ENCODE results near the gene WASF3.

Gene WASF3

DNA sequence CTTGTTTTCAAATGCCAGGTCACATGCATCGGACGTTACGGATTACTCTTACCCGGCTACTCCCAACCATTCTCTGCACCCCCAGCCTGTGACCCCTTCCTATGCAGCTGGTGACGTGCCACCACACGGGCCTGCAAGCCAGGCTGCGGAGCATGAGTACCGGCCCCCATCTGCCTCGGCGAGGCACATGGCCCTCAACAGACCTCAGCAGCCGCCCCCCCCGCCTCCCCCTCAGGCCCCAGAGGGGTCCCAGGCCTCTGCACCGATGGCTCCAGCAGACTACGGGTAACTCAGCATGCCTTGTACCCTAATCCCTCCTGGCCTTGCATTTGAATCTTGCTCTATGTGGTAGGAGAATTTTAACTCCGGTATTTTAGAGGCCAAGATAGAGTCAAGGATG is 123.6 kb downstream of the WASF3 start:
- no peak for DNase-seq (ENCODE audit: low read depth)

DNA sequence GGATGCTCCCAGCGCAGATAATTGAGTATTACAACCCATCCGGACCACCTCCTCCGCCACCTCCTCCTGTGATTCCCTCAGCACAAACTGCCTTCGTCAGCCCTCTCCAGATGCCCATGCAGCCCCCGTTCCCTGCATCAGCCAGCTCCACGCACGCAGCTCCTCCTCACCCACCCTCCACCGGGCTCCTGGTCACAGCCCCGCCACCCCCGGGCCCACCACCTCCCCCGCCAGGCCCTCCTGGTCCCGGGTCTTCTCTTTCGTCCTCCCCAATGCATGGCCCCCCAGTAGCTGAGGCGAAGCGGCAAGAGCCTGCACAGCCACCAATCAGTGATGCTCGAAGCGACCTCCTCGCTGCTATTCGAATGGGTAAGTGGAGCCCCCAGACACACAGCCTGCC is 125.1 kb downstream of the WASF3 start:
- DNase-seq (ENCODE audit: low read depth), result no peak

DNA sequence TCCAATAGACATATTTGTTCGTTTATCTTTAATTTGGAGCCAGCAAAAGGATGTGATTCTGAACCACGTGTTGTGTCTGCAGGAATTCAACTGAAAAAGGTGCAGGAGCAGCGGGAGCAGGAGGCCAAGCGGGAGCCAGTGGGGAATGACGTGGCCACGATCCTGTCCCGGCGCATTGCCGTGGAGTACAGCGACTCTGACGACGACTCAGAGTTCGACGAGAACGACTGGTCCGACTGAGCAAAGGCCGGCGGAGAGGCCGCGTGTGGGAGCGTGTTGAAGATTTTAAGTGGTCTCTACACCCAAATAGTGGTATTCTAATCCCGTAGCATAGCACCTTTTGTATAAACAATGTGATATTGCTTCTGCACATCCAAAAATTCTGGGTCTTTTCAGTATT is 128.1 kb downstream of the WASF3 start:
- no peak for DNase-seq (ENCODE audit: low read depth)

DNA sequence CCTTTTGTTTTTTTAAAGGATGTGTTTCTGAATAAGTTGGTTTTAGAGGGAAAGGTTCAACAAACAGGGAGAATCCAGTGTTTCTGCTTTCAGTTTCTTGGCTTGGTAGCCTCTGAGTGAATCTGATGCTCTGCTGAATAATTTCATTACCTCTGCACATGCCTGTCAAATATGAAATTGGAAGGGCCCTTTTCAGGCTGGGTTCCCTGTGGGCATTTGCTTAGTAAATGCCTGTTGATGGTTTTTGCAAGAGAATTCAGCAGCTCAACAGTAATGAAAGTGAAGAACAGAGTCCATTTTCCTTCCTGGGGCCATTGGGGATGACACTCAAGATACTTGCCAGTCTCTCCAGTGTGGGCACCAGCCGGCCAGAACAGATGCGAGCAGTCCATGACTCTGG is 128.8 kb downstream of the WASF3 start:
- no peak for DNase-seq (ENCODE audit: low read depth)

DNA sequence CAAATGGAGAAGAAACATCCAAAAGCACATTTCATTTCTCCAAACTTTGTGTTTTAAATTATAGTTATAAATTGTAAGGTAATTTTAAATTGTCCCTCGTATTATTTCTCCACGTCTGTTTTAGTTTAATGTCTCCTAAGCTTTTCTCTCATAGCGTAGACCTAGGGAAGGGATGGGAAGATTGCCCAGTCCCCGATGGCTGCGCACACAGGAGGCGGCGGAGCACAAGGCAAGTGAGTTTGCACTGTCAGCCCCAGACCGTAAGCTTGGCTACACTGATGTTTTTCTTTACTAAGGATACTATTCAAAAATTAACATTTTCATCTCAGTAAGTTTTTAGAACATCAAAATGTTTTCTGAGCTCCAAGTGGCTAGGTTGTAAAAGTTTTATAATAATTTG is 130.8 kb downstream of the WASF3 start:
- no peak for DNase-seq (ENCODE audit: low read depth)

DNA sequence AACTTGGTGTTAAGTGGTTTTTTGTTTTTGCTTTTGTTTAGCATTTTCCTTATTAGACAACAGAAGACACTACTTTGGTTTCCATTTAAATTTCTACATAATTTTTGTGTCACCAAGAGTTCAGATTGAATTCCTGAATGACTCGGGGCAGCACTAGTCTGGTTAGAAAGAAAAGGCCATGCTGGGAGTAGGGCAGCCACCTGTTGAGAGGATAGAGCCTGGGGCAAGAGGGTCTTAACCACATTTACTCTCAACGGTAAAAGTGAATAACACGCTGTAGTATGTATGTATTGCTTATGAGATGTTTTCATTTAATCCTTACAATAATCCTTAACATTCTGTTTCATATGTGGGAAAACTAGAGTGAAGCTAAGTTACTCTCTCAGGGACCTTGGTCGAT is 131.5 kb downstream of the WASF3 start:
- DNase-seq (ENCODE audit: low read depth), result no peak

DNA sequence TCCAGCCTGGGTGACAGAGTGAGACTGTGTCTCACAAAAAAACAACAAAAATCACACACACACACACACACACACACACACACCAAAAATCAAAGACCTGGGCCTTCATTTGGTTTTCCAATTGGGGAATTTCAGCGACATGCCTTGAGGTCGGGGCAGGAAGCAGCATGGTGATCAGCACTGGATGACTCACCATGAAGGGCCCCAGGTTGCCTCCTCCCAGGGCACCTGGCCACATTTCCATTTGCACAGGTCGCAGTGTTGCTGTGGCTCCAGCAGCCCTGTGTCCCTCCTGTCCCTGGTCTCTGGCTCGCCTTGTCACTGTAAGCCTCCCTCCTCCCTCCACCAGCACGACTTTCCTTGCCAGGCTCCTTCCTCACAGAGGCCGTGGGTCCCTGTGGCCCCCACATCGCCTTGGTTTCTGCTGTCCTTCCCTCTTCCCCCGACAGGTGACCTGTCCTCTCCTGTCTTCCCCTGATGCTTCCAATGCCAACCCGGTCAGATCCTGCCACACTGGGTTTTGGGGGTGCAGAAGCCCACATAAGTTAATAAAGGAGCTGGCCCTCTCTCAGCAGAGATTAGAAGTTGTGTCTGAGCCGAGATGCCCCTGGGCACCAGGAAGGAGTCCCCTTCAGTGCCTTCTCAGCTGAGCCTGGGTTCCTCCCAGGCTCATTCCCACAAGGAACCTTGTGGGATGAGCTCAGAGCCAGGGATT is 136.4 kb downstream of the WASF3 start:
- DNase-seq (ENCODE audit: low read depth), result no peak

DNA sequence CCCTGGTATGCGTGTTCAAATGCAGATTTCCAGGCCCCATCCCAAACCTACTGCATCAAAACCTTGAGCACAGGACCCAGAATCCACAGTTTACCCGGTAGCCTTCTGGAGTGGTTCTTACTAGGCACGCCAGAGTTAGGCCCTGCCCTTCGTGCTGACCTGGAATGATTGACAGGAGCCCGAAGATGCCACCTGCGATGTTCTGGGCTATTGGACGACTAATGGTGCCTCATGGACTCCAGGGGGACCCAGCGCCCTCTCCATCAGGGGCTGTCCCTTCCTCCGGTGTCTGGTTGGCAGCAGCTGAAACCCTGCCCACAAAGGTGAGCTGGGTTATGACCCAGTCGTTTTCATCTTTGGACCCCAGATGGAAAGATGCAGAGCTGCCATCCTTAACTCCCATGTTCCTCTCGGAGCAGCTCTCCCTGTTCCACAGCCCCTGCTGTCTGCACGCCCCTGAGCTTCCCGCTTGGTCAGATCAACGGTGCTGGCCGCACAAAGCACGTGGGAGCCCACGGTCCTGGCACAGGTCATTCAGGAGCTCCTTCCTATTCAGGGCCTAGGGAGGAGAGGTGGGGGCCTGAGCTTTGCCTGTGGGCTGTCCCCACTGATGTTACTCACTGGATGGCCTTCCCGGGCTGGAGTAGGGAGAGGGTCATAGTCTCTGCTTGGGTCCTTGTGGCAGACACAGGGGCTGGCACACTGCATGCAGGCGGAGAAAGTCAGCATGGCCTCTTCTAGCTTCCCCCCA is 137.3 kb downstream of the WASF3 start:
- DNase-seq (ENCODE audit: low read depth), result no peak

DNA sequence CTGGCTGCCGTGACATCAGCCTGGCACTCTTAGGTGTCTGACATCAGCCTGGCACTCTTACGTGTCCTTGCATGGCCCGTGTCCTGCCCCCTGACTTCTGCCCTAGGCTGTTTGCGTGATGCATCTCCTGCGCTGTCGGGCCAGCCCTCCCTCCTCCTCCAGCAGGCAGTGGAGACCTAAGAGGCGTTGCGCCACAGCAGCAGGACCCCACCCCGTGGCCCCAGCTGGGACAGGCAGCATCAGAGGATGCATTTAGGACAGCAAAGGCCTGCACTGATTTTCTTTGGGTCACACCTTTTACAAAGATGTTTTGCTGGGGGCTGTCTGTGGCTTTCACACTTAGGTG is 137.8 kb downstream of the WASF3 start:
- no peak for DNase-seq (ENCODE audit: low read depth)

DNA sequence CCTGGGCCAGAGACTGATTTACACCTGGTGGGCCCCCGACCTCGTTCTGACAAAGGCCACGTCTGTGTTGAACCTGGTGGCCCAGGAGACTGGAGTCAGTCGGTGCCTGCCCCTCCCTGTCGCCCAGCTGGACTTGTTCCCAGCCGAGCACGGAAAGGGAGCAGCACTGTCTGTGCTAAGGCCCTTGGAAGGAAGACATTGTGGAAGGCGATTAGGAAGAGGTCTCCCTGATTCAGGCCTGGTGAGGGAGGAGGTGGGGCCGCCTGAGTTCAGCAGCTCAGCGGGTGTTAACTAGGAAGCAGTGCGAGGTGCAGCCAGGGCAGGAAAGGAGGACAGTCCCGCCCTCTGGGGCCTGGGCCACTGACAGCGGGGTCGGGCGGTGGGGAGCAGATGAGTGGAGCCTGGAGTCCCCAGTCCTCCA is 138.4 kb downstream of the WASF3 start:
- no peak for DNase-seq (ENCODE audit: low read depth)

DNA sequence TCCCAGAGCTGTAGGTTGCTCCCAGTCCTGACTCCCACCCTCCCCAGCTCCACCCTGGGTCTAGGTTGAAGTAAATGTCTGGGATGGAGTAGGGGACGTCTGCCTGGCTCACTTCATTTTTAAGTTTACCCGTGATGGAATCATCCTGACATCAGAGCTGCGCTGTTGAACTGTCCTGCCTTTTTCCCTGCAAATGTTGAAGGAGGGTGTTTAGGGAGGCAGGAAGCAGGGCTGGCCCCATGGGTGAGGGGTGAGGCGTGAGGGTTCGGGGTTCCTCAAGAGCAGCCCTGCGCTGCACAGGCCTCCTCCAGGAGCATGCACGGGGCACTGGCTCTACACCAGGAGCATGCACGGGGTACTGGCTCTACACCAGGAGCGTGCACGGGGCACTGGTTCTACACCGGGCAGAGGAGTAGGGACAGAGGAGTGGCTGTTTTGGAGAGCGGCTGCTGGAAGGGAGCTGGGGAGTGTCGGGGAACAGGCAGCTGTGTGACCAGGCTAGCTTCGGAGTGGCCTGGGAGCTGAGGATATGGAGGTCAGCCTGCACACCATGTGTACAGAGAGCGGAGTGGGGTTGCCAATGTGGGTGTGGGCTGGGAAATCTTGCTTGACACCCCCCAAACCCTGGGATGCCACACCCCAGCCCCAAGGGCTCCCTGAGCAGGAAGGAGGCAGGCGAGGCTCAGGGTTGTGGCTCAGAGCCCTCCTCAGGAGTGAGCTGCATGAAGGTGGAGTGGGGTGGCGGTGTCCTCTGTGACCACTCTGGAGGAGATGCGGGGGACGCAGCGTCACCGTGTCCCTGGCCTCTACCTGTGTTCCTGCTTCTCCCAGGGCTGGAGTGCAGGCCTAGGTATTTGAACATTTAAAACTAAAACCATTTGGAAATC is 139.8 kb downstream of the WASF3 start:
- DNase-seq (ENCODE audit: low read depth), result no peak

DNA sequence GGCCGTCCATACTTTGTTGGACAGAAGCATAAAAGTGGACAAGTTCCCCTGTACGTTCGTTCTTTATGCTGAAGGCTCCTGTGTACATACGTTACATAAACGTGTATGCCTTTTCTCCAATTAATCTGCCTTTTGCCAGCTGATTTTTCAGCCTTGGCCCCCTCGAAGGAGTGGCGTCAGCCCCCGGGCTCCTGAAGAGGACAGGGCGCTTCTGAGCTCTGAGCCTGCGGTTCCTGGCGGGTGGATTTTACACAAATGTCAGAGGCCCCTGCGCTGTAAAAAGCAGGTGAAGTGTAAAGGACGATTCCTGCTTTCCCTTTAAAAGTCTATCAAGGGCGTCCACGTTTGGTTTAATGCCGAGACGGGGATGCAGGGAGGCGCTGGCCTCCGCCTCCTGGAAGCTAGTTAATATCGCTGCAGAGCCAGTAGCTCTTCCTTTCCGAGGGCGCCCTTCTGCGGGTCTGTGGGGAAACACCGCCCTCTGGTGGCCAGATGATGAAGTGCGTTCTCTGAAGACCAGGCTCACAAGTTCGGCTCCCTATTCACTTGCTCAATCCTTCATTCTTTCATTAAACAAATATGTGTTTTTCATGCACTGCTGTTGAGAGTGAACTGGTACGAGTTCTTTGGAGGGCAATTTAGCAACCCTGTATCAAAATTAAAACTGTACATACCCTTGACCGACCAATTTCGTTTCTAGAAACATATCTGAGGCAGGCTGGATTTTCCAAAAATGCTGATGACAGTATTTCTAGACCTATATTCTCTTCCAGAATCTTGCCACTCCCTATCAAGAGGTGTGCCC is 141.1 kb downstream of the WASF3 start:
- DNase-seq (ENCODE audit: low read depth), result peak; percentile 34

DNA sequence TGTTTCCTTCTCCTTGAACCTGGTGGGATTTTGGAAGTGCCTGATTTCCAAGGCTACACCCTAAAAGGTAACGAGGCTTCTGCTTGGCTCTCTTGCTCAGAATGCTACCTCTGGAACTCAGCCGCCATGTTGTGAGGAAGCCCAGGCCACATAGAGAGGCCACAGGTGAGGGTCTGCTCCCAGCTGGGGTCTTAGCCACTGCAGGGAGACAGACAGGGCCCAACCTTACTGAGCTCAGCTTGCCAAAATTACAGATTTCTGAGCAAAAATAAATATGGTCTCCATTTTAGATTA is 141.7 kb downstream of the WASF3 start:
- DNase-seq (ENCODE audit: low read depth), result no peak

DNA sequence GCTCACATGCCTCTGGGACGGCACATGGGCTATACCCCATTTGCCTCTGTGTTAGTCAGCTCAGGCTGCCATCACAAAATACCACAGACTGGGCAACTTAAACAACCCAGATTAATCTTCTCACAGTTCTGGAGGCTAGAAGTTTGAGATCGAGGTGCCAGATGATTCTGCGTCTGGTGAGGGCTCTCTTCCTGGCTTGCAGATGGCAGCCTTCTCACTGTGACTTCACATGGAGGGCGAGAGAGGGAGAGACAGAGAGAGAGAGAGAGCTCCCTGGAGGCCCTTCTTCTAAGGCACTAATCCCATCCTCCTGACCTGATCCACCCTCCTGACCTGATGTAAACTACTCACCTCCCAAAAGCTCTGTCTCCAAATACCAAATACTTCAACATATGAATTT is 148.1 kb downstream of the WASF3 start:
- DNase-seq (ENCODE audit: low read depth), result no peak

DNA sequence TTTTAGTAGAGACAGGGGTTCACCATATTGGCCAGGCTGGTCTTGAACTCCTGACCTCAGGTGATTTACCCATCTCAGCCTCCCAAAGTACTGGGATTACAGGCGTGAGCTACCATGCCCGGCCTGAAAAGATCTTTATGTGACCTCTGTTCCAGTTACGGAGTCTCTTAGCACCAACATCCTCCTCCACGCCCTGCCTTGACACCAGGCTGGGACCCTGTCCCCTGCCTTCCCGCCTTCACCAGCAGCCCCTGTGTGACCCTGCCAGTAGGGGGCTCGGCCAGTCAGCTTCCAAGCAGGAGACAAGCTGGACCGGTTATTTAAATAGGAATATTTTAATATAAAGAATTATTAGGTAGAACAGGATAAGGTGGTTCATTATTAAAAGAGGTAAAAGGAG is 148.9 kb downstream of the WASF3 start:
- DNase-seq (ENCODE audit: low read depth), result no peak

DNA sequence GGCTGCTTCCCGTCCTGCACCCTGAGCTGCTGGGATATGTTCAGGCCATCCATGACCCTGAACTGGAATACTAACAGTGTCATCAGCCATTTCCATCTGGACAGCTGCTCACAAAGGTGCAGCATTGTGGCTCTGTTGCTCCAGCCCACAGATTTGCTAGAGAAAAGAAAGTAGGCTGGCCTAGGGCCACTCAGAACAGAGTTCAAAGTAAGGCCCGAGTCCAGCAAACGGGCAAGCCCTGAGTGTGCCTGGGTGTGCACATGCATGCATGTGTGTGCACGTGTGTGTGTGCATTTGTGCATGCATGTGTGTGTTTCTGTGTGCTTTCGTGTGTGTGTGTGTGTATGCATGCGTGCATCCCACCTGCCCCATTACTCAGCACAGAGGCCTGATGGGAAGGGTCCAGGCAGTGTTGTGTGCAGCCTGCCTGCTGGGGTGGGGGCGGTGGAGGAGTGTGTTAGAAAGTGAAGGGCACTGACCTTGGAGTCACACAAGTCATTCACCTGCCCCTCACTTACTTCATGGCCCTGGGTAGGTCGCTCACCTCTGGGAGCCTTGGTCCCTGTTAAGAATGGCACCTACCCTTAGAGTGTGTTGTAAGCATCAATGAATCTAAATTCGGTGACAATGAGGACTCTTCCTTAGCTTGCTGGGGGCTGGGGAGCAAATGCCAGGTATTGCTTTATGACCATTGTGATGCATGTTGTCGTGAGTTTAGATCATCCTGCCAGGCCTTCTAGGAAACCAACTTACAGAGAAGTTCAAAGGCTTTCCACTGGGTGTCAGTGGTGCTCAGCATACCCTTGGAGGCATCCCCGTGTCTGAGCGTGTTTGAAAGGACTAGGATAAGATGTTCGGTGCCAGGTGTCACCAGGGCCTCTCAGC is 149.9 kb downstream of the WASF3 start:
- DNase-seq (ENCODE audit: low read depth), result no peak

DNA sequence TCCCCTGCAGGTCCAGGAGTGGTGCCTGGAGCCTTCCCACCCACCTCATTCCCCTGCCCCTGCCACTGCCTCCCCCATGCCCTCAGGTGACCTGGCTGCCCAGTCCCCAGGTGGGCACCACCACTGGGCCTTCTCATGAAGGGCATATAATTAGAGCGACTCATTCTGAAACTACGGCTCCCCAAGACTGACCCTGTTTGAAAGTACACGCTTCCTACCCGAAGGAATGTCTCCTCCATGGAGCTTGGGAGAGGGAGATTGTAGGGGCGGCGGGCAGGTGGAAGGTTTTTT is 150.5 kb downstream of the WASF3 start:
- no peak for DNase-seq (ENCODE audit: low read depth)

DNA sequence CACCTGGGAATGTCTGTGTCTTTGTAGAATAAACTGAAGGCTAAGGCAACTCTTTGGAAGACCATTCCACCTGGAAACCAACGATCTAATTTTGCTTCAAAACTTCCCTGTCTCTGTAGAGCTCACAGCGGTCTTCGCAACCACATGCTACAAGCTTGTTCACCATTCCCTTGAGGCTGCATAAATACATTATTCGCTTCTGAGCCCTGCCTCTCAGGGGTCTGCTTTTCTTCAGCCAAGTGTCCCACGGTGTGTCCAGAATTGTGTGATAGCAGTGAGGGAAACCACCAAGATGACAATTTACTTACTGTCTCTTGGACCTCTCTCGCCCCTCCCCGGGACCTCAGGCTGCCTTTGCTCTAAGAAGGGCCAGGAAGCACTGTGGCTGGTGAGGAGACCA is 152.0 kb downstream of the WASF3 start:
- DNase-seq (ENCODE audit: low read depth), result no peak

DNA sequence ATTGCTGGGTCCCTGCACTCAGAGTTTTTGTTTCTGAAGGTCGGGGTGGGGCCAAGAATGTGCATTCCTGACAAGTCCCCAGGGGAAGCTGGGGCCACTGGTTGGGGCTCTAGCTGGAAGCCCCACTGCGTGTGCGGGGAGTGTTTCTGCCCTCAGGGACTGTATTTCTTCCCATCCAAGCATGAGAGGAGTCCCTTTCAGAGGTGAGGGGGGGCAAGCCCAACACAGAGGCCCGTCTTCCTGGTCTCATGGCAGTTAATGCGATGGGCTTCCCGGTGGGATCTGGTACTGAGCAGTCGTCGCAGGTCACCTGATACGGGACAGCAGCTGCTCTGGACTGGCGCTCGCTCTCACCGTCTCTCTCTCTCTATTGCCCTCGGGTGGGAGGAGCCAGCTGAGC is 152.7 kb downstream of the WASF3 start:
- no peak for DNase-seq (ENCODE audit: low read depth)

DNA sequence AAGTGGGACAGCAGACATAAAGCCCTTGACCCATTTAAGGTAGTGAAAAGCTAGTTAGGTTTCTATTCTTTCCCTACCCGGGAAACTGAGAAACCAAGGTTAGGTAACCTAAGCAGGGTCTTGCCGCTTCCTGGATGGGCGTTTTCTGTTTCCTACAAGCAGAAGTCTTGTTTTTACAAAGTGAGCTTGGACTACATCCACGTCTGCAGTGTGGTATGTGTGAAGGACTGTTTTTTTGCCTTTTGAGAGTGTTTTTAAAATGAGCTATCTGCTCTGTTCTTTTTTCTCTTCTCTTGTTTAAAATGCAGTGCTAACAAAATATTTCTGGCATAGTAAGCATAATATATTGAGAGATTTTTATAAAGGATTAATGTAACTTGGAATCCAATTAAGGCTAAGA is 153.7 kb downstream of the WASF3 start:
- DNase-seq (ENCODE audit: low read depth), result no peak

DNA sequence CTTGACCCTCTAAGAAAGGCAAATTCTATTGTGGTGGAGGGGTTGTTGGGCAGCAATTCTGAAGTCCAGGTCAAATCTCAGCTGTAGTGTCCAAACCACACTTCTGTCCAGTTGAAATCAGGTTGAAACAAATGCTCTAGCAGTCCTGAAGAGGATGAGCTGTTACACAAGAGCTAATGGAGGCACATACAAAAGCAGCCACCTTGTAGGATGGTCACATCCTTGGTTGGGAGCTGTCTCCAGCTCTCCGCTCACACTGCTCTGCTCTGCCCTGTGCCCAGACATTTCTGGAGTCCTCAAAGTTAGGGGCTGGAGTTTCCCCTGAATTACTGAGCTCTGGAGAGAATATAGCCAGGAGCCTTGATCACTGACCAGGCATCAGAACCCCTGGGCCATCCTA is 155.9 kb downstream of the WASF3 start:
- DNase-seq (ENCODE audit: low read depth), result no peak

DNA sequence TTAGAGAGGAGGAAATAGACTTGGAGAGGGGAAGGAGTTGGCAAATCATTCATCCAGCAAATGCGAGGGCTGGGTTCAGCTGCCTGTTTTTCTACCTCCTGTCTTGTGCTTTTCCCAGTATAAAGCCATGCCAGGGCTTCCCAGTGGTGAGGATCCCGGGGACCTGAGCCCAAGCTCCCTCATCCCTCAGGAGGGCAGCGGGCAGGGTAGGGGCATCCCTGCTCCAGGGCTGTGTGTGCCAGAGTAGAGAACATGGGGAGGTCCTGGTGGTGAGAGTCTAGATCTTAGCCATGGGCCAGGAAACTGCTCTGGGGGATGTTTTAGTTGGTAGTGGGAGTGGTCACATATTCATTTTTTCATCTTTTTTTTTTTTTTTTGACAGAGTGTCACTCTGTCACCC is 159.5 kb downstream of the WASF3 start:
- DNase-seq (ENCODE audit: low read depth), result no peak

All from non-pigmented ciliary epithelial cell (primary cell).